Activated CD4-positive, alpha-beta T cell treated with anti-CD3 and anti-CD28 coated beads for 24 hours (primary cell): ENCODE measurements around the gene FOXP2.
"Not testable (repeated sequence)": the region's sequence is repeated elsewhere in the genome, so short reads cannot be mapped to it uniquely, and the experiment has no call there.

Source experiments
- DNase-seq, 2 donors: peaks; one replicate each; pipeline ENCODE4 v3.0.0-alpha.2; 2020; ENCODE audit warnings: low read depth in 2 of 2

FOXP2 gene

GRCh38 chr7:114590298-114590697, 175.7 kb downstream of the FOXP2 start:
- DNase-seq = no peak

- DNase-seq = no peak
Observed at GRCh38 chr7:114598946-114599345, 184.3 kb downstream of the FOXP2 start.

- no peak for DNase-seq
Observed at GRCh38 chr7:114606100-114606499, 191.5 kb downstream of the FOXP2 start.

GRCh38 chr7:114608822-114609221, 194.2 kb downstream of the FOXP2 start:
- not testable (repeated sequence) for DNase-seq

GRCh38 chr7:114620208-114620607, 205.6 kb downstream of the FOXP2 start:
- no peak for DNase-seq

GRCh38 chr7:114622221-114622620, 207.6 kb downstream of the FOXP2 start:
- DNase-seq = no peak

- no peak for DNase-seq
Observed at GRCh38 chr7:114623146-114623545, 208.5 kb downstream of the FOXP2 start.

GRCh38 chr7:114627231-114627630, 212.6 kb downstream of the FOXP2 start:
- no peak for DNase-seq

- DNase-seq = no peak
Observed at GRCh38 chr7:114628362-114628761, 213.7 kb downstream of the FOXP2 start.

- DNase-seq = no peak
Observed at GRCh38 chr7:114629762-114630161, 215.1 kb downstream of the FOXP2 start.

- DNase-seq = no peak
Observed at GRCh38 chr7:114630201-114630990, 215.8 kb downstream of the FOXP2 start.

- no peak for DNase-seq
Observed at GRCh38 chr7:114631249-114631822, 216.7 kb downstream of the FOXP2 start.

- no peak for DNase-seq
Observed at GRCh38 chr7:114639451-114639850, 224.8 kb downstream of the FOXP2 start.

GRCh38 chr7:114644455-114644854, 229.8 kb downstream of the FOXP2 start:
- no peak for DNase-seq

GRCh38 chr7:114645451-114645850, 230.8 kb downstream of the FOXP2 start:
- DNase-seq = no peak

GRCh38 chr7:114647518-114647917, 232.9 kb downstream of the FOXP2 start:
- DNase-seq = no peak

GRCh38 chr7:114648117-114648516, 233.5 kb downstream of the FOXP2 start:
- no peak for DNase-seq

- no peak for DNase-seq
Observed at GRCh38 chr7:114648680-114649079, 234.1 kb downstream of the FOXP2 start.

GRCh38 chr7:114649689-114650088, 235.1 kb downstream of the FOXP2 start:
- no peak for DNase-seq

- DNase-seq = no peak
Observed at GRCh38 chr7:114650491-114650890, 235.9 kb downstream of the FOXP2 start.

GRCh38 chr7:114652041-114652440, 237.4 kb downstream of the FOXP2 start:
- no peak for DNase-seq

- no peak for DNase-seq
Observed at GRCh38 chr7:114653364-114654088, 238.9 kb downstream of the FOXP2 start.

GRCh38 chr7:114656466-114656865, 241.9 kb downstream of the FOXP2 start:
- no peak for DNase-seq
